HepG2 (cell line): ENCODE data around the gene AIDA. TPM values are rescaled to one million over a fixed set of nuclear protein-coding genes. Genes with fewer than 3 reads are reported as not detected.

Experiments used
- ATAC-seq: fragments of 200-7000 bp; cut with Tn5 transposase; 3 replicates; pipeline ENCODE4 v1.9.1; 2020; ENCODE audit warnings: mild to moderate bottlenecking, moderate library complexity
- BruUV-seq: library from RNA; stranded (reverse); fragments of 400-500 nt; replicated peaks from 2 replicates; lab custom pipeline; 2021; lab: Mats Ljungman, UMichigan
- CTCF ChIA-PET: fragments of 300-600 bp; formaldehyde crosslinking; extraction: SDS; loops from one replicate; lab custom pipeline; 2021; ENCODE audit warnings: low total read pairs, inconsistent platforms, low intra/inter-chr PET ratio; lab: Yijun Ruan, JAX
- POLR2A ChIA-PET: fragments of 350-600 bp; sonication (Branson Sonifier 250); formaldehyde crosslinking; loops from one replicate; lab custom pipeline; 2020; ENCODE audit warnings: antibody characterized with exemption, inconsistent platforms; lab: Yijun Ruan, JAX
- DNase-seq: peaks from one replicate; pipeline ENCODE4 v3.0.0-alpha.2; 2015; ENCODE audit warnings: low spot score
- FAIRE-seq: peaks from 3 replicates; lab custom pipeline; 2011; peaks lifted over from hg19 to GRCh38; lab: Jason Lieb, UNC
- H2AFZ ChIP-seq: one replicate; pipeline ENCODE4 v1.6.1; 2011; ENCODE audit warnings: low read length, inconsistent platforms
- H3K27ac ChIP-seq: fragments of 300-600 bp; 3 replicates; pipeline ENCODE4 v1.8.0; 2011; ENCODE audit warnings: mixed run types, mild to moderate bottlenecking, mixed read lengths, low read length, inconsistent platforms; ENCODE audit not compliant: insufficient read depth; ENCODE audit errors: extremely low read length
- H3K27me3 ChIP-seq, 2 experiments: fragments of 200-600 bp in 1 of 2; 2 replicates in 1 of 2; 3 replicates in 1 of 2; pipeline versions ENCODE4 v1.6.0 to v1.8.0; 2011; ENCODE audit warnings: low read length in 2 of 2, mild to moderate bottlenecking in 2 of 2, moderate library complexity in 2 of 2, inconsistent platforms in 1 of 2; ENCODE audit not compliant: insufficient read depth in 2 of 2, control insufficient read depth in 1 of 2
- H3K36me3 ChIP-seq, 2 experiments: fragments of 200-600 bp in 1 of 2; replicated peaks in 1 of 2; 2 replicates in 1 of 2; 3 replicates in 1 of 2; pipeline versions ENCODE4 v1.5.1 to v1.8.0; 2011; ENCODE audit warnings: low read length in 2 of 2, inconsistent platforms in 1 of 2; ENCODE audit not compliant: insufficient read depth in 2 of 2, control insufficient read depth in 1 of 2
- H3K4me1 ChIP-seq: 2 replicates; pipeline ENCODE4 v1.5.1; 2012; ENCODE audit warnings: low read length, inconsistent platforms; ENCODE audit not compliant: insufficient read depth
- H3K4me2 ChIP-seq: 2 replicates; pipeline ENCODE4 v1.6.0; 2011; ENCODE audit warnings: low read depth, low read length, inconsistent platforms
- H3K4me3 ChIP-seq, 3 experiments: fragments of 200-600 bp in 1 of 3; sonication (generic), shearing (Covaris generic) in 1 of 3; replicated peaks in 1 of 3; 2 replicates each; pipeline ENCODE4 v1.5.1; 2011 to 2016; ENCODE audit warnings: low read length in 3 of 3, inconsistent platforms in 2 of 3, low read depth in 2 of 3, mild to moderate bottlenecking in 2 of 3, control low read depth in 1 of 3, mixed read lengths in 1 of 3; ENCODE audit not compliant: insufficient read depth in 1 of 3
- H3K79me2 ChIP-seq: one replicate; pipeline ENCODE4 v1.6.1; 2011; ENCODE audit warnings: low read length, inconsistent platforms; ENCODE audit not compliant: insufficient read depth
- H3K9ac ChIP-seq: 2 replicates; pipeline ENCODE4 v1.6.0; 2011; ENCODE audit warnings: mild to moderate bottlenecking, low read depth, low read length, inconsistent platforms; ENCODE audit not compliant: insufficient read depth
- H3K9me3 ChIP-seq: 2 replicates; pipeline ENCODE4 v1.5.1; 2012; ENCODE audit warnings: mild to moderate bottlenecking, low read length
- H4K20me1 ChIP-seq: 2 replicates; pipeline ENCODE4 v1.6.0; 2011; ENCODE audit warnings: inconsistent platforms, mild to moderate bottlenecking, low read length, moderate library complexity; ENCODE audit not compliant: insufficient read depth
- ARID3A ChIP-seq: IDR thresholded peaks from 2 replicates; pipeline ENCODE4 v1.6.1; 2012; ENCODE audit warnings: low read depth, low read length, improper control_type of control experiment
- DPF2 ChIP-seq: sonication (generic); formaldehyde crosslinking; IDR thresholded peaks from 2 replicates; pipeline ENCODE4 v1.4.0; 2020; ENCODE audit warnings: mild to moderate bottlenecking, low read depth, missing genetic modification reagents, borderline replicate concordance
- KDM5B ChIP-seq: sonication (generic); formaldehyde crosslinking; IDR thresholded peaks from 2 replicates; pipeline ENCODE4 v1.4.0; 2020; ENCODE audit warnings: missing genetic modification reagents, mild to moderate bottlenecking, borderline replicate concordance
- MTERF4 ChIP-seq: sonication (generic); formaldehyde crosslinking; IDR thresholded peaks from 2 replicates; pipeline ENCODE4 v1.8.0; 2023; ENCODE audit warnings: mild to moderate bottlenecking, missing genetic modification reagents
- NCOA1 ChIP-seq: sonication (generic); formaldehyde crosslinking; IDR thresholded peaks from 2 replicates; pipeline ENCODE4 v1.9.0; 2021; ENCODE audit warnings: missing genetic modification reagents
- PHF5A ChIP-seq: IDR thresholded peaks from one replicate; pipeline ENCODE4 v1.6.1; 2018; ENCODE audit warnings: low read depth, missing genetic modification reagents; ENCODE audit not compliant: unreplicated experiment
- PLRG1 ChIP-seq: fragments of 450-650 bp; conservative IDR thresholded peaks from 2 replicates; pipeline ENCODE4 v1.6.1; 2016
- SP1 ChIP-seq, 2 experiments: fragments of 450-650 bp in 1 of 2; sonication (generic) in 1 of 2; formaldehyde crosslinking in 1 of 2; IDR thresholded peaks; 2 replicates each; pipeline versions ENCODE4 v1.4.0 to v1.6.1; 2016 to 2020; ENCODE audit warnings: missing genetic modification reagents in 1 of 2
- STAG1 ChIP-seq: sonication (generic); formaldehyde crosslinking; IDR thresholded peaks from 2 replicates; pipeline ENCODE4 v1.4.0; 2020; ENCODE audit warnings: missing genetic modification reagents
- ZNF557 ChIP-seq: sonication (generic); formaldehyde crosslinking; IDR thresholded peaks from 2 replicates; pipeline ENCODE4 v1.4.0; 2020; ENCODE audit warnings: missing genetic modification reagents
- ZSCAN9 ChIP-seq: IDR thresholded peaks from 2 replicates; pipeline ENCODE4 v1.6.1; 2016; ENCODE audit warnings: borderline replicate concordance
- WGBS: methylation state at CpG from one replicate; pipeline ENCODE4 v1.1.6; 2017; ENCODE audit warnings: low lambda C conversion rate; 5-methylcytosine and 5-hydroxymethylcytosine counted together
- in situ Hi-C: cut with HindIII; loops from 2 replicates; pipeline ENCODE4 v1.10.0; 2017; ENCODE audit warnings: low pct_unique_long_range_greater_than_20kb; ENCODE audit not compliant: extremely low pct_ligation_motif_present
- intact Hi-C: fragments of 100-400 bp; cut with micrococcal nuclease; formaldehyde crosslinking; loops from one replicate; pipeline ENCODE4 v1.10.0; 2022; ENCODE audit not compliant: unreplicated experiment
- polyA plus RNA-seq, 8 experiments: library from polyadenylated mRNA; depleted of rRNA in 3 of 8; stranded (reverse) in 7 of 8; unstranded in 1 of 8; fragments of >200 nt; fragmentation: Illumina TruSeq in 4 of 8; extraction: Trizol in 4 of 8; gene quantifications; 2 replicates each; pipeline versions ENCODE4 v1.2.1 to v1.2.3, GENCODE V29; 2011 to 2016; ENCODE audit warnings: low read depth in 4 of 8, missing spikeins in 1 of 8, mixed read lengths in 1 of 8; ENCODE audit not compliant: insufficient read depth in 1 of 8
- total RNA-seq, 5 experiments: library from RNA; depleted of rRNA; stranded (reverse); fragments of >200 nt; fragmentation: Illumina TruSeq; extraction: Trizol; gene quantifications; 2 replicates each; pipeline ENCODE4 v1.2.3, GENCODE V29; 2016; ENCODE audit warnings: low read depth in 1 of 5

Gene AIDA
- total and polyA plus RNA-seq, 2 of the 13 experiments (the other 11 are each of a cell fraction or from before 2014, with no cell fraction given): 17.5 to 35.4 TPM

GRCh38 chr1:222751255-222751654 is 39.0 kb upstream of the AIDA start:
- Histone ChIP-seq H3K27me3 (peaks cover 1 to 11% of the 10 kb centered on the region in 2 experiments; a peak in 3 of 5 replicates), H3K9me3 (no peaks in the 10 kb centered on the region), H3K4me1 (no peaks in the 10 kb centered on the region), H3K27ac (no peak overlapping the region), H3K36me3 (no peaks in the 10 kb centered on the region), H3K4me2 (no peak overlapping the region), H3K9ac (no peak overlapping the region), H2AFZ (no peak overlapping the region), H3K4me3 (no peak overlapping the region), H3K79me2 (no peaks in the 10 kb centered on the region), H4K20me1 (no peaks in the 10 kb centered on the region)
- DNase-seq (no peak), ATAC-seq (no peak), FAIRE-seq (no peak)
- in situ Hi-C loops (no loop called here), intact Hi-C loops (no loop called here)
- TF ChIP-seq MTERF4 (CRISPR knock-in tag) (no peak), STAG1 (CRISPR knock-in tag) (no peak), ZNF557 (CRISPR knock-in tag) (no peak), NCOA1 (no peak)
- no TSS peak for BruUV-seq
- ChIA-PET CTCF (no interaction called here), POLR2A (no interaction called here)
- 3% methylated on average over 3 of the region's 3 CpGs for WGBS

GRCh38 chr1:222750651-222751050 is 38.4 kb upstream of the AIDA start:
- no peak for FAIRE-seq
- Histone ChIP-seq H2AFZ (no peak overlapping the region), H3K36me3 (no peaks in the 10 kb centered on the region), H4K20me1 (no peaks in the 10 kb centered on the region), H3K9ac (no peak overlapping the region), H3K4me2 (no peak overlapping the region), H3K4me3 (no peak overlapping the region), H3K79me2 (no peaks in the 10 kb centered on the region), H3K9me3 (no peaks in the 10 kb centered on the region), H3K27me3 (peaks cover 1 to 11% of the 10 kb centered on the region in 2 experiments; a peak in 3 of 5 replicates), H3K4me1 (no peaks in the 10 kb centered on the region), H3K27ac (no peak overlapping the region)
- CTCF ChIA-PET: no interaction called here
- POLR2A ChIA-PET: no interaction called here
- intact Hi-C loops: no loop called here
- 37% methylated on average over 1 of the region's 1 CpG for WGBS
- in situ Hi-C loops: no loop called here
- no peak for ATAC-seq
- no peak for DNase-seq
- BruUV-seq: no TSS peak
- TF ChIP-seq PHF5A (CRISPR knock-in tag) (no peak), PLRG1 (no peak), ZSCAN9 (CRISPR knock-in tag) (no peak), DPF2 (CRISPR knock-in tag) (no peak), ARID3A (no peak), KDM5B (CRISPR knock-in tag) (no peak), SP1 (IDR thresholded peaks at IDR 0.05) (no peak), SP1 (CRISPR knock-in tag; IDR thresholded peaks at IDR 0.05) (no peak)
